GM10266 (cell line): ENCODE measurements around the gene LRRC3.

Experiments
- DNase-seq: peaks from one replicate; pipeline ENCODE4 v3.0.0; 2012; ENCODE audit errors: extremely low spot score
- TF ChIP-seq, protein P1 (sequence below): IDR thresholded peaks from 2 replicates; pipeline ENCODE4 v1.5.1; 2012; ENCODE audit warnings: mild to moderate bottlenecking, low read depth; ENCODE audit not compliant: control insufficient read depth, insufficient read depth; ENCODE audit errors: missing control alignments

Gene LRRC3

GRCh38 chr21:44437371-44437695 lies 18.0 kb upstream of the LRRC3 start:
- TF ChIP-seq, protein P1, sequence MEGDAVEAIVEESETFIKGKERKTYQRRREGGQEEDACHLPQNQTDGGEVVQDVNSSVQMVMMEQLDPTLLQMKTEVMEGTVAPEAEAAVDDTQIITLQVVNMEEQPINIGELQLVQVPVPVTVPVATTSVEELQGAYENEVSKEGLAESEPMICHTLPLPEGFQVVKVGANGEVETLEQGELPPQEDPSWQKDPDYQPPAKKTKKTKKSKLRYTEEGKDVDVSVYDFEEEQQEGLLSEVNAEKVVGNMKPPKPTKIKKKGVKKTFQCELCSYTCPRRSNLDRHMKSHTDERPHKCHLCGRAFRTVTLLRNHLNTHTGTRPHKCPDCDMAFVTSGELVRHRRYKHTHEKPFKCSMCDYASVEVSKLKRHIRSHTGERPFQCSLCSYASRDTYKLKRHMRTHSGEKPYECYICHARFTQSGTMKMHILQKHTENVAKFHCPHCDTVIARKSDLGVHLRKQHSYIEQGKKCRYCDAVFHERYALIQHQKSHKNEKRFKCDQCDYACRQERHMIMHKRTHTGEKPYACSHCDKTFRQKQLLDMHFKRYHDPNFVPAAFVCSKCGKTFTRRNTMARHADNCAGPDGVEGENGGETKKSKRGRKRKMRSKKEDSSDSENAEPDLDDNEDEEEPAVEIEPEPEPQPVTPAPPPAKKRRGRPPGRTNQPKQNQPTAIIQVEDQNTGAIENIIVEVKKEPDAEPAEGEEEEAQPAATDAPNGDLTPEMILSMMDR: no peak
- DNase-seq: no peak

- DNase-seq: no peak
- TF ChIP-seq, protein P1: no peak
These were observed 17.4 kb upstream of the LRRC3 start for GRCh38 chr21:44437696-44438431.

DNA sequence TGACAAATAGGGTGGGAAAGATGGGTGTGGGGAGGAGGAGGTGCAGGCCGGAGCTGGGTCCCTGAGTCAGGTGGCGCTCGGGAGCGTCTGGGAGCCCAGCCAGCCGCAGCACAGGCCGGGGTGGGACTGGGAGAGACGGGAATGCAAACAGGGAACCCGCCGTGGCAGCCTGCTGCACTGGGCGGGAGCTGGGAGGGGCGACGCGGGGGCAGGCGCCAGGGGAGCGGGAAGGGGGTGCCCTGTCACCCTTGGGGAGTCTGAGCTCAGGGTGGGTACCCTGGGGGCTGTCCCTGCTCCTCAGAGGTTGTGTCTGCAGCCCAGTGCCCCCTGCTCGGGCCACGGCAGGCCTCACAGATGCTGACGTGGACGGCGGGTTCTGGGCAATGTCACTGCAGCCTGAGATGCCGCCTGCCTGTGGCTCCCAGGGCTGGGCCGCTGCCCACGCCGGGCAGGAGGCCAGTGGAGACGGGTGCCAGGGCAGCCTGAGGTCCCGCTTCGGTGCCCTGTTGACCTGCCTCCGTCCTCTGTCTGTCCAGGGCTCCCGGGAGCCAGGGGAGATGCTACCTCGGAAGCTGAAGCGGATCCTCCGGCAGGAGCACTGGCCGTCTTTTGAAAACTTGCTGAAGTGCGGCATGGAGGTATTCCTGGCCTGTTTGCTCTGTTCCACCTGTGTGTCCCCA lies 16.6 kb upstream of the LRRC3 start:
- TF ChIP-seq, protein P1: no peak
- no peak for DNase-seq

DNA sequence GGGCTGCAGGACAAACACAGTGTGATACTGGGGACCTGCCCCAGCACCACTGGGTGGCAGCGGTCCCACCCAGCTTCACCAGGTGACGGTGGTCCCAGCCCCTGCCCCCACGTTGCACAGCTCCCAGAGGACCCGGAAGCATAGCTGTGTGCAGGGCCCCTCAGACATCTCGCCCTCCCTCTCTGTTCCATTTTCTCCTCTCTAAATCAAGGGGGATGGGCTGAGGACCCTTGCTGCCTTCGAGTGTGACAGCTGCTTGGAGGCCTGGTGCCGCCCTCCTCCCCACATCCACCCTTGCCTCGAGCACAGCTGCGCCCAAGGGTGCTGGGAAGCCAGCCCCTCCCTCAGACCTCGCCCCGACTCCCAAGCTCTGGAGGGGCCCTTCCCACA lies 16.1 kb upstream of the LRRC3 start:
- TF ChIP-seq, protein P1: no peak

GRCh38 chr21:44440241-44441040 lies 14.9 kb upstream of the LRRC3 start:
- TF ChIP-seq, protein P1: no peak
- DNase-seq: no peak

More for the DNA sequence above, 16.1 kb upstream of the LRRC3 start:
- no peak for DNase-seq

DNA sequence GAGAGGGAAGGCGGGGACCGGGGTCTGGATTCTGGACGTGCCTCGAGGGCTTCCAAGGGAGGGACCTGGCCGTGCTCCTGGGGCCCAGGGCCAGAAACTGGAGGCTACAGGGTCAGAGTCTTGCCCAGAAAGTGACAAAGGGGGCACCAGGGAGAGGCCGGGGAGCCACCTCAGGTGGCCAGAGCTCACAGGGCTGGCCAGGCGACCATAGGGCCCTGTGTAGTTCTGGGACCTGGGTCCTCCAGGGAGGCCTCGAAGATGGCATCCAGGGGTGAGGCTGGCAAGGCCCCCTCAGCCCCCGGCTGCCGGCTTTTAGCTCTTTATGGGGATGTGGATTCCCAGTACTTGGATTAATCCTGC lies 14.3 kb upstream of the LRRC3 start:
- DNase-seq: no peak
- TF ChIP-seq, protein P1: no peak
